Rectal smooth muscle tissue (tissue), 1 donor: ENCODE results near the gene GNA14.
"Not testable (repeated sequence)": the region's sequence is repeated elsewhere in the genome, so short reads cannot be mapped to it uniquely, and the experiment has no call there.

ENCODE experiments used
- H3K27ac ChIP-seq: one replicate; pipeline ENCODE4 v1.7.0; 2013; ENCODE audit warnings: low read depth, low read length, inconsistent platforms
- H3K27me3 ChIP-seq: one replicate; pipeline ENCODE4 v1.7.0; 2013; ENCODE audit warnings: low read length; ENCODE audit not compliant: control insufficient read depth, insufficient read depth
- H3K36me3 ChIP-seq: one replicate; pipeline ENCODE4 v1.7.0; 2013; ENCODE audit warnings: low read length; ENCODE audit not compliant: control insufficient read depth, insufficient read depth
- H3K4me1 ChIP-seq: one replicate; pipeline ENCODE4 v1.7.0; 2013; ENCODE audit warnings: low read length; ENCODE audit not compliant: control insufficient read depth, insufficient read depth
- H3K4me3 ChIP-seq: one replicate; pipeline ENCODE4 v1.7.0; 2013; ENCODE audit warnings: low read length
- H3K9ac ChIP-seq: one replicate; pipeline ENCODE4 v1.7.0; 2013; ENCODE audit warnings: low read length

The GNA14 gene

GRCh38 chr9:77457916-77458592 lies 190.1 kb downstream of the GNA14 start:
- H3K27me3 ChIP-seq: no peaks in the 10 kb centered on the region
- H3K27ac ChIP-seq: no peak overlapping the region
- H3K4me3 ChIP-seq: no peak overlapping the region
- no peaks in the 10 kb centered on the region for H3K36me3 ChIP-seq
- no peaks in the 10 kb centered on the region for H3K4me1 ChIP-seq
- H3K9ac ChIP-seq: no peak overlapping the region

- Histone ChIP-seq H3K4me3 (no peak overlapping the region), H3K27me3 (no peaks in the 10 kb centered on the region), H3K27ac (no peak overlapping the region), H3K4me1 (no peaks in the 10 kb centered on the region), H3K9ac (no peak overlapping the region), H3K36me3 (no peaks in the 10 kb centered on the region)
Observed at GRCh38 chr9:77456829-77457437, 191.2 kb downstream of the GNA14 start.

GRCh38 chr9:77455312-77455927 lies 192.7 kb downstream of the GNA14 start:
- Histone ChIP-seq H3K36me3 (no peaks in the 10 kb centered on the region), H3K27ac (no peak overlapping the region), H3K9ac (no peak overlapping the region), H3K27me3 (no peaks in the 10 kb centered on the region), H3K4me3 (no peak overlapping the region), H3K4me1 (no peaks in the 10 kb centered on the region)

- Histone ChIP-seq H3K4me1 (no peaks in the 10 kb centered on the region), H3K9ac (no peak overlapping the region), H3K27me3 (no peaks in the 10 kb centered on the region), H3K27ac (no peak overlapping the region), H3K36me3 (no peaks in the 10 kb centered on the region), H3K4me3 (no peak overlapping the region)
Observed at GRCh38 chr9:77454663-77455062, 193.5 kb downstream of the GNA14 start.

- Histone ChIP-seq H3K9ac (no peak overlapping the region), H3K36me3 (no peaks in the 10 kb centered on the region), H3K4me1 (no peaks in the 10 kb centered on the region), H3K27ac (no peak overlapping the region), H3K27me3 (no peaks in the 10 kb centered on the region), H3K4me3 (no peak overlapping the region)
Observed at GRCh38 chr9:77453825-77454647, 194.1 kb downstream of the GNA14 start.

- Histone ChIP-seq H3K27me3 (no peaks in the 10 kb centered on the region), H3K27ac (no peak overlapping the region), H3K4me1 (no peaks in the 10 kb centered on the region), H3K36me3 (no peaks in the 10 kb centered on the region), H3K4me3 (no peak overlapping the region), H3K9ac (no peak overlapping the region)
Observed at GRCh38 chr9:77451507-77451906, 196.6 kb downstream of the GNA14 start.

GRCh38 chr9:77450085-77450475 lies 198.0 kb downstream of the GNA14 start:
- Histone ChIP-seq H3K4me3 (no peak overlapping the region), H3K27me3 (no peaks in the 10 kb centered on the region), H3K27ac (no peak overlapping the region), H3K4me1 (no peaks in the 10 kb centered on the region), H3K36me3 (no peaks in the 10 kb centered on the region), H3K9ac (no peak overlapping the region)

- Histone ChIP-seq H3K4me3 (no peak overlapping the region), H3K27me3 (no peaks in the 10 kb centered on the region), H3K9ac (no peak overlapping the region), H3K27ac (no peak overlapping the region), H3K4me1 (no peaks in the 10 kb centered on the region), H3K36me3 (no peaks in the 10 kb centered on the region)
Observed at GRCh38 chr9:77449240-77450084, 198.7 kb downstream of the GNA14 start.

- Histone ChIP-seq H3K27ac (no peak overlapping the region), H3K36me3 (no peaks in the 10 kb centered on the region), H3K9ac (no peak overlapping the region), H3K4me1 (no peaks in the 10 kb centered on the region), H3K4me3 (no peak overlapping the region), H3K27me3 (no peaks in the 10 kb centered on the region)
Observed at GRCh38 chr9:77447646-77448045, 200.5 kb downstream of the GNA14 start.

GRCh38 chr9:77442436-77442835 lies 205.7 kb downstream of the GNA14 start:
- no peaks in the 10 kb centered on the region for H3K4me1 ChIP-seq
- no peaks in the 10 kb centered on the region for H3K36me3 ChIP-seq
- H3K27me3 ChIP-seq: no peaks in the 10 kb centered on the region
- no peak overlapping the region for H3K4me3 ChIP-seq
- no peak overlapping the region for H3K27ac ChIP-seq
- no peak overlapping the region for H3K9ac ChIP-seq

- not testable (repeated sequence) for H3K27me3 ChIP-seq, H3K27ac ChIP-seq, H3K9ac ChIP-seq, H3K36me3 ChIP-seq, H3K4me1 ChIP-seq, H3K4me3 ChIP-seq
Observed at GRCh38 chr9:77441124-77441523, 207.0 kb downstream of the GNA14 start.

GRCh38 chr9:77440057-77440456 lies 208.1 kb downstream of the GNA14 start:
- H3K9ac ChIP-seq: no peak overlapping the region
- no peaks in the 10 kb centered on the region for H3K27me3 ChIP-seq
- no peak overlapping the region for H3K4me3 ChIP-seq
- H3K27ac ChIP-seq: no peak overlapping the region
- no peaks in the 10 kb centered on the region for H3K4me1 ChIP-seq
- H3K36me3 ChIP-seq: no peaks in the 10 kb centered on the region
